GM18861 (cell line): ENCODE measurements around the gene TAS2R14.

Experiments
- ATAC-seq: cut with Tn5 transposase; IDR thresholded peaks from one replicate; pipeline ENCODE4 v1.9.1; 2021; ENCODE audit not compliant: unreplicated experiment

Gene TAS2R14, protein sequence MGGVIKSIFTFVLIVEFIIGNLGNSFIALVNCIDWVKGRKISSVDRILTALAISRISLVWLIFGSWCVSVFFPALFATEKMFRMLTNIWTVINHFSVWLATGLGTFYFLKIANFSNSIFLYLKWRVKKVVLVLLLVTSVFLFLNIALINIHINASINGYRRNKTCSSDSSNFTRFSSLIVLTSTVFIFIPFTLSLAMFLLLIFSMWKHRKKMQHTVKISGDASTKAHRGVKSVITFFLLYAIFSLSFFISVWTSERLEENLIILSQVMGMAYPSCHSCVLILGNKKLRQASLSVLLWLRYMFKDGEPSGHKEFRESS

DNA sequence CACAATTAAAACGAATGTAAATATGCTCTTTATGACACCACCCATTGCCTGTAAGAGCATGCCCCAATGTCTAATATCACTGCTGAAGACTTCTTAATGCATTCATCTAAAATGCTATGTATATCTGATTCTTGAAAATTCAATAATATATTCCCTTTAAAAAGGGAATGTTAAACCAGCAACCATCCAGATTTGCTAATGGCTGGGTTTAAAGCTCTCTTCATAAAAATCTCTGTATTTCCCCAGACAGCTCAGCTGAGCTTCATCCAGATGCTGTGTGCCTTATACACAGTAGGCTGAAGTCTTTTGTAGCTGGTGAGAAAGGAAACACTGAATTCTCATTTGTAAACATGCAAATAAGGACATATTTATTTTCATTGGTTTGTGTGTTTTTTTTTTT, at the start of gene TAS2R14:
Gene TAS2R14 (minus strand): TSS at position 101 of the 400 bp plus-strand sequence. CDS start 56 bp downstream, at position 45.
- no peak for ATAC-seq

DNA sequence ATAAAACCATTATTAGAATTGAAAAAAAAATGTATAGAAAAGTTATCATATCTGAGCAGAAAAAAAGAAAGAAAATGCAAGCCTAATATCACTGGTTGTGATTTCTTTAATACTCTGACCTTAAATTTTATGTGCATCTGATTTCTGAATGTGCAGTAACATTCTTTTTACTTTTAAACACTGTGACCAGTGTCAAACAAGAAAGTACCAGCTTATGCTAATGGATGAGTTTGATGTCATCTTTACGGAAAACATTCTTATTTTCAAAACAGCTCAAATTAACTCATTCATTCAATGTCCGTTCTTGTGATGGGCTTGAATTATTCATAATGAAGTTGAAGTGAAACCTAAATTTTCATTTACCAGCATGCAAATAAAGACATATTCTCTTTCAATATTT, 47.7 kb upstream of the TAS2R14 start, which contains the start of gene TAS2R50:
Gene TAS2R50 (minus strand): TSS at position 101 of the 400 bp plus-strand sequence. CDS start 52 bp downstream, at position 49.
- ATAC-seq, result no peak

DNA sequence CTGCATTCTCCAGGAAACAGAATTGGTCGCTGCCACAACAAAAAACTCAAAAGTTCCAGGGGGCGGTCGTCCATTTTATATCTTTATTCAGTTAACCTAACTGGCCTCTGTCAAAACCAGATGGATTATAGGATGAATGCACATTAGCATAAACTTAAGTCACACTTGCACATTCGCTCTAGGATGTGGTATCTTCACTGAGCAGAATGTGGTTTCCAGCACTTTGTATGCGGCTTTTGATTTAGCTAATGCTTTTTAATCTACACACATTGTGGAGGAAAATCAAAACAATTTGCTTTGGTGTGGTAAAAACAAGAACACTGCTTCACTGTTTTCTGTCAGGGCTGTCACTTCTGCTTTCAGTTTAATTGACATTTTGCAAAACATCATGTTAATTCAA, 43.2 kb upstream of the TAS2R14 start:
- no peak for ATAC-seq

DNA sequence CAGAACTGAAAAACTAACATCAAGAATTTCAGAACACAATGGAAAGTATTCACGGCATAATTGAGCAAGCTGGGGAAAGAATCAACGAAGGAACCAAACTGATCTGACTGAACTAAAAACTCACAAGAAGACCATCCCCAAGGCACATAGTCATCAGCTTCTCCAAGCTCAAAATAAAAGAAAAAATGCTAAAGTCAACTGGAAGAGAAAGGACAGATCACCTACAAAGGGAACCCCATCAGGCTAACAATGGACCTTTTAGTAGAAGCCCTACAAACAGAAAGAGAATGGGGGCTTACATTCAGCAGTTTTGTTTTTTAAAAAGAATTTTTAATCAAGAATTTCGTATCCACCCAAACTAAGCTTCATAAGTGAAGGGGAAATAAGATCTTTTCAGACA, 35.9 kb upstream of the TAS2R14 start:
- no peak for ATAC-seq

DNA sequence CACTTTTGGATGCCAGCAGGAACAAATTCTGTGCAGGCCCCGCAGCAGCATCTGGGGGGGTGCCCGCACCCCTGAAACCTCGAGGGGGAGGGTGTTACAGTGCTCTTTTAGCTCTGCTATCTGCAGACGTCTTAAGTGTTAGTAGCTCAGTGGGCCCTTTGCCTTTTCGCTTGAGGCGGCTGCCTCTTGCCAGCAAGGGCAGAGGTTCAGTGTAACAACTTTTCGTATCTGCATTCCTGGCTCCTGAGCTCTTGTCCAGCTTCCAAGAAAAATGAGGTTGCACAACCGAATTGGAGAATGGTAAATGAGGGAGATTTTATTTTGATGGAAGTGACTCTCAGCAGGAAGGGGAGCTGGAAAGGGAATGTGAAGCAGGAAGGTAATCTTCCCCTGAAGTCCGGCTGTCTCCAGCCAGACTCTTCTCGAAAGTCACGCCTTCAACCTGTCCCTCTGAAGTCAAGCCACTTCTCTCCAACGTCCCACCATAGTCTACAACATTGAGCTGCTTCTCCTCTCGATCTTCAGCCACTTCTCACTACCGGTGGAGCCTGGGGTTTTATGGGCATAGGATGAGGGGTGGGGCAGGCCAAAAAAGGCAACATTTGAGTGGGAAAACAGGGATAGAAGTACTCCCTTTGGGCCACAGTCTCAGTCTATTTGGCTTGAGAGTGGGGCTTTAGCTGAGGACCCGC, 29.8 kb upstream of the TAS2R14 start:
- no peak for ATAC-seq

DNA sequence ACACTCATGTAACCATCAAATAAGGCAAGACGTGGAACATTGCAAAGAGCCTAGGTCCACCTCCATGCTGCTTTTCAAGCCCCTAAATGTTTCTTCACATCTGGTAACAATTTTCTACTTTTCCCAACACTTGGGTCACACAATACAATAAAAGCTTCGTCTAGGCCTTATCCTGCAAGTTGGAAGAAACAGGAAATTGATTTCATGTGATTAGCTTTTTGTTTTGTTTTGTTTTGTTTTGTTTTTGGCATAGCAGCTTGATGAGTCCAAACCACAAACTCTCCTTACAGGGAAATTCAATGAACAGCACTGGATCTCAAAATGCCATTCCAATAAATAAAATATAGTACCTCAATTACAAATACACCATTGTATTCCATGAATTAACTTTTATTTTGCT, 28.3 kb upstream of the TAS2R14 start:
- no peak for ATAC-seq

DNA sequence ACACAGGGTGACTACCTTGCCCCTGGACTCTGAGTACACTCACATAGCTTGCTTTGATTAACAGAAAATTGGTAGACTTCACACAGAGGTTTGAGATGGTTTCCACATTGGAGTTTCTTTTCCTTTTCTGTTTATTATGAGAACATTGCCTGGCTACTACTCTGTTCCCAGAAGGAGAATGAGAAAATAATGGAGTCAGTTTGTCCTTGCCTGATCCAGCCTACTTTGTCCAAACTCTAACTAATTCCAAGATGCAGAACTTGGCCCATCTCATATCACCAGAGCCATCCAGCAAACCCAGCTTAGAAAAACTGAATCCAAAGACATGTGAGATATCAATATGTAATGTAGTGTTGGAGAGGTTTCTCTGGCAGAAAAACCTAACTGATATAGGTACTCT, 27.3 kb upstream of the TAS2R14 start:
- no peak for ATAC-seq

DNA sequence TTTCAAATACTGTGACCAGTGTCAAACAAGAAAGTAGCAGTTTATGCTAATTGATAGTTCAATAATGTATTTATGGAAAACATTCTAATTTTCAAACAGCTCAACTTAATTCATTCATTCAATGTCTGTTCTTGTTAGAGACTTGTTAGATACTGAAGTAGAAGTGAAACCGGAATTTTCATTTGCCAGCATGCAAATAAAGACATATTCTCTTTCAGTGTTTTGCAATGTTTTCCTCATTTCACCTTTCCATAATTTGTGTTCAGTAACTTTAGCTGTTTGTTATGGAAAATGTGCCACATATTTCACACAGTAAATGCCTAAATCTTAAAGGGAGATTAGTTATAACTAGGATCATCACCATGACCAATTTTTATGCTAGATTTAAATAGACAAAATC, 26.4 kb upstream of the TAS2R14 start:
- ATAC-seq, result no peak

DNA sequence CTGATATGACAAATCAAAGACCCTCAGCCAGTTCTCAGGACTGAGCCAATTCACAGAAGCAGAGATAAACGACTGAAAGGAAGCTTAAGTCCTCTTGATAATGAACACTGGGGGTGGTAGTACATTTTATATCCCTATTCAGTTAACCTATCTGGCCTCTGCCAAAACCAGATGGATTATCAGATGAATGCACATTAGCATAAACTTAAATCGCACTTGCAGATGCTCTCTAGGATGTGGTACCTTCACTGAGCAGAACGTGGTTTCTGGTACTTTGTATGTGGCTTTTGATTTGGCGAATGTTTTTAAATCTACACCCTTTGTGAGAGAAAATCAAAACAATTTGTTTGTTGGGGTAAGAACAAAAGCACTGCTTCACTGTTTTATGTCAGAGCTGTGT, 21.1 kb upstream of the TAS2R14 start:
- ATAC-seq, result no peak

DNA sequence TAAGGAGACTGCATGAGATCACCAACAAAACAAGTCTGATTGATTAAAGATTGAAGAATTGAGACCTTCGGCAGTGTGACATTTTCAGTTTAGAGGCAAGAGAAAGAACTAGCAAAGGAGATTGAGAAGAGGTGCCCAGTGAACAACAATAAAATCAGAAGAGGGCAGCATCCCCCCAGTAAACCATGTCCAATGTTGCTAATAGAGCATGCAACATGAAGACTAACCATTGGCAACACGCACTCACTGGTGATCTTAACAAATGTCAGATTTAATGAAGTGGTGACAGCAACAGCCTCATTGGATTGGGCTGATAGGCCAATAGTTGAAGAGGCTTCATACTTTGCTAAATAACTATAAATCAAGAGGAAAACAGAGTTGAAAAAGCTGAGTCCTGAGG, 20.7 kb upstream of the TAS2R14 start:
- no peak for ATAC-seq

DNA sequence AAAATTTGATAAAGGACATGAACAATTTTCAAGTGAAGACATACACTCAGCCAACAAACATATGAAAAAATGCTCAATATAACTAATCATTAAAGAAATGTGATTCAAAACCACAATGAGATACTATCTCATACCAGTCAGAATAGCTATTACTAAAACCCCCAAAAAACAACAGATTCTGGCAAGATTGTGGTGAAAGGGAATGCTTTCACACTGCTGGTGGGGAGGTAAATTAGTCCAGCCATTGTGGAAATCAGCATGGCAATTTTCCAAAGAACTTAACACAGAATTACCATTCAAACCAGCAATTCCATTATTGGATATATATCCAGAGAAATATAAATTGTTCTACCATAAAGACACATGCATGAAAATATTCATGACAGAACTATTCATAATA, 18.7 kb upstream of the TAS2R14 start:
- no peak for ATAC-seq

DNA sequence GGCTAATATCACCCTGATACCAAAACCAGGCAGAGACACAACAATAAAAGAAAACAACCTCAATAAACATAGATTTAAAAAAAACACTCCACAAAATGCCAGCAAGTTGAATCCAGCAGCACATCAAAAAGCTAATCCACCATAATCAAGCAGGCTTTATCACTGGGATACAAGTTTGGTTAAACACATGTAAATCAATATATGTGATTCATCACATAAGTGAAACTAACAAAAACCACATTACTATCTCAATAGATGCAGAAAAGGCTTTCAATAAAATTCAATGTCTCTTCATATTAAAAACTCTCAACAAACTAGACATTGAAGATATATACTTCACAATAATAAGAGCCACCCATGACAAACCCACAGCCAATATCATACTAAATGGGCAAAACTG, 17.0 kb upstream of the TAS2R14 start:
- ATAC-seq, result no peak

DNA sequence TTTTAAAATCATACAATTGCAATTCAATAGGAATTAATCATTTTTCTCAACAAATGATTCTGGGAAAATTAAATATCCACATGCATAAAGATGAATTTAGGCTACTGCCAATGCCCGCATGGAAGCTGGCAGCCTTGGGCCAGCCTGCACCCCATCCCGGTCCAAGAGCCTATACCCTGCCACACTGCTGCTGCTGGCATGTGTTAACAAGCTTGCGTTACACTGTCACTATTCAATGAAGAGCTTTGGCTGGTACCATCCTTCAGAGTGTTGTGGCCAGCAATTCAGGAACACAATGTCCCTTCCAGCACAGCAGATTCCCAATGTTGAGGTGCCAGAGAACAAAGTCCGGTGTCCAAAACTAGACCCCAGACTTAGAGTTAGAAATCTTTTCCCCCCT, 13.6 kb upstream of the TAS2R14 start:
- ATAC-seq, result no peak

DNA sequence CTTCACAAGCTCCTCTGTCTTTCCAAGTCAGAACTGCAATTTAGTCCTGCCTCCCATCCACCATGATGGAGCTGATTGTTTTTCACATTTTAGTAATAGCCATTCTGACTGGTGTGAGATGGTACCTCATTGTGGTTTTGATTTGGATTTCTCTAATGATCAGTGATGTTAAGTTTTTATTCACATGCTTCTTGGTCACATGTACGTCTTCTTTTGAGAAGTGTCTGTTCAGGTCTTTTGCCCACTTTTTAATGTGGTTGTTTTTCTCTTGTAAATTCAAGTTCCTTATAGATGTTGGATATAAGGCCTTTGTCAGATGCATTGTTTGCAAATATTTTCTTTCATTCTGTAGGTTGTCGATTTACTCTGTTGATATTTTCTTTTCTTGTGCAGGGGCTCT, 4.1 kb upstream of the TAS2R14 start:
- no peak for ATAC-seq

DNA sequence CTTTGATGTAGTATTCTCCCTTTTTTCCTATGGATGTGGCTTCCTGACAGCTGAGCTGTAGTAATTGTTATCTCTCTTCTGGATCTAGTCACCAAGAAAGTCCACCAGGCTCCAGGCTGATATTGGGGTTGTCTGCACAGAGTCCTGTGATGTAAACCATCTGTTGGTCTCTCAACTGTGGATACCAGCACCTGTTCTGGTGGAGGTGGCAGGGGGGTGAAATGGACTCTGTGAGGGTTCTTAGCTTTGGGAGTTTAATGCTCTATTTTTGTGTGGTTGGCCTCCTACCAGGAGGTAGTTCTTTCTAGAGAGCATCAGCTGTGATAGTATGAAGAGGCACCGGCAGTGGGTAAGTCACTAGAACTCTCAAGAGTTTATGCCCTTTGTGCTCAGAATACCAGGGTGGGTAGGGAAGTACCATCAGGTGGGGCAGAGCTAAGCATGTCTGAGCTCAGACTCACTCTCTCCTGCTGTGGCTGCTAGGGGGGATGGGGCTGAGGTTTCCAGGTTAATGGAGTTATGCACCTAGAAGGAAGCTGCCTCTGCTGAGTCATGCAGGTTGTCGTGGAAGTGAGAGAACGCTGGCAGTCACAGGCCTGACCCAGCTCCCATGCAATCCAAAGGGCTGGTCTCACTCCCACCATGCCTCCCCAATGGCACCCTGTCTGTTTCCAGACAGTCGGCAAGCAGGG, 3.0 kb upstream of the TAS2R14 start:
- no peak for ATAC-seq

DNA sequence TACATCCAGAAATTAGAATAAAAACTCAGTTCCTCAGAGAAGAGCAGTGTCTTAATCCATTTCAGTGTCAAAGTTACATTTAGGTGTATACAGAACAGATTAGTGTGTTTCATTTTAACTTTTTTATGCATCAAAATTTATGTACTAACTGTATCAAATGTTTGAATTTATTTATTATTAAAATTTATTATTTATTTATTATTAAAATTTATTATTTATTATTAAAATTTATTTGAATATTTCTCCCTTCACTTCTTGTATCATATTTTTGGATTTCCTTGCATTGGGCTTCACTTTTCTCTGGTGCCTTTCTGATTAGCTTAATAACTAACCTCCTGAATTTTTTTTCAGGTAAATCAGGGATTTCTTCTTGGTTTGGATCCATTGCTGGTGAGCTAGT, 2.3 kb upstream of the TAS2R14 start:
- ATAC-seq, result no peak

DNA sequence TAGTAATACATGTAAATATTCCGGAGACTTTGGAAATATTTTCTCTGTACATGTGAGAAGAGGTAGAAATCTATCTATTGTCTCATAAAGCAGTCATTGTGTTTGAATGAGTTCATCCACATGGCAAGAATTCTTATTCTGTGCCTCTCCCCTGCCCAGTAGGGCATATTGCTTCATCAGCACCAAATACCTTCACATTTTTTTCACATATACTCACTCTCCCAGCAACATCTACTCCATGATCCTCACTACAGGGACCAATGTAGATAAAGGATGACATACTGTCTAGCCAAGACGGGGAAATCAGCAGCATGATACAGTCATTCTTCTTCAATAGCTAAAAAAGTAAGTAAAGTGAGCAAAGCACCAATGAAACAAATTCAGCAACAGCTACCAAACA, 1.3 kb upstream of the TAS2R14 start:
- ATAC-seq, result no peak

DNA sequence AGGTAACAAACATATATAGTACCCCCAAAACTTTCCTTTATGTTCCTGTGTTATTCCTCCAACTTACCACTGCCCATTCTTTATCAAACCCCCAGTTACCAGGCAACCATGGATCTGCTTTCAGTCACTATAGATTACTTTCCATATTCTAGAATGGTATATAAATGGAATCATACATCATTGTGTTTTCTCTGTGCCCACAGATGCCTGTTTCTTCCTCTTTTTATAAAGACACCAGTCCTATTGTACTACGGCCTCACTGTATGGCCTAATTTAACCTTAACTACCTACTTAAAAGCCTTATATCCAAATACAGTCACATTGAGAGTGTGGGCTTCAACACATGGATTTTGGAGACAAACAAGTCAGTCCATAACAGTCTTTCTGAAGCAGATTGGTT, 2.6 kb downstream of the TAS2R14 start:
- no peak for ATAC-seq

DNA sequence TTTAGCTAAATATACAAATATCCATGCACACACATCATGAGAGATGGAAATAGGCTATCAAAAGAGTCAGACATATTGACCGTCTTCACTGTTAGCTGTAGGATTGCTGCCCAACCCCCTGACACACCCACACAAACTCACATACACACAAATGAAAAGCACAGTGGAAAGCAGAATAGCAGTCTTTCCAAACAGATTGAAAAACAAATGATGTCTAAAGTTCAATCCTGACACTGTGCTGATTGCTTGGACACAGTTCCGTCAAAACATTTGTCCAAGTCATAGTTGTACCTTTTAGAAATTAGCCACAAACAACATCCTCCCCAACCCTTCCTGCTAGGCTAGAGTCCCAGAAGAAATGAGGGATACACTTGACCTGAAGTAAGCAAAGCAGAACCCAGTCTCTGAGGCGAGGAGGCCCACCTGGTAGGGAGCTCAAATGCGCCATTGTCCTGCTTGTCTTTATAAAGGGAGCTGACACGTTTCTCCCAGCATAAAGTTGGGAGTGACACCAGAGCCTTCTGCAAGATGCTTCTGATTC, 10.2 kb downstream of the TAS2R14 start, which contains the start of gene PRH2:
Gene PRH2 (plus strand): TSS at position 491 of the 541 bp plus-strand sequence. CDS start 38 bp downstream, at position 529.
- ATAC-seq, result no peak

DNA sequence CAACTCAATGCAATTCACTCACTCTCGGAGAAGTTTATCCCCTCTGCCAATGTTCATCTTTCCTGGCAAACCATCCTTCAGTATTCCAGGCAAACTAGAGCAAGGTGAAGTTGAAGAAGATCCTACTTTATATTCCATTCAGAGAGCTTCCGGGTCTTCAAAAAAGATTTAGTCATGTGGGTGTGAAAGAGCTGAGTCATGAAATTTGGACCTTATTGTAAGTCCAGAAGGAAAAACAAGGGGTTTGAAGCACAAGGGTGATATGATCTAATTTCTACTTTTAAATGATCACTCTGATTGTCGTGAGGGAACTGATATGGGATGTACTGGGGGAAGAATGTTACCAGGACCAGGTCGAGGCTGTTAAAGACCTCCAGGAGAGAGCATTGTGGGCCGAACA, 12.8 kb downstream of the TAS2R14 start:
- no peak for ATAC-seq

DNA sequence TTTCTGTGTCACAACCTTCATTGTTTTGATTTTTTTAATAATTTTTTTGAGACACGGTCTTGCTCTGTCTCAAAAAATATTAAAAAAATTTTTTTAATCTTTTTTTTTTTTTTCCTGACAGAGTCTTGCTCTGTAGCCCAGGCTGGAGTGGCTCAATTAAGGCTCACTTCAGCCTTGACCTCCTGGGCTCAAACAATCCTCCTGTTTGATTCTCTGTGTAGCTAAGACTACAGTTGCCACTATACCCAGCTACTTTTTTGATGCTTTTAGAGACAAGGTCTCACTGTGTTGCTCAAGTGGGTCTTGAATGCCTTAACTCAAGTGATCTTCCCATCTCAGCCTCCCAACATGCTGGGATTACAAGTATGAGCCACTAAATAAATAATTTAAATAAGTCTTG, 19.3 kb downstream of the TAS2R14 start:
- no peak for ATAC-seq

DNA sequence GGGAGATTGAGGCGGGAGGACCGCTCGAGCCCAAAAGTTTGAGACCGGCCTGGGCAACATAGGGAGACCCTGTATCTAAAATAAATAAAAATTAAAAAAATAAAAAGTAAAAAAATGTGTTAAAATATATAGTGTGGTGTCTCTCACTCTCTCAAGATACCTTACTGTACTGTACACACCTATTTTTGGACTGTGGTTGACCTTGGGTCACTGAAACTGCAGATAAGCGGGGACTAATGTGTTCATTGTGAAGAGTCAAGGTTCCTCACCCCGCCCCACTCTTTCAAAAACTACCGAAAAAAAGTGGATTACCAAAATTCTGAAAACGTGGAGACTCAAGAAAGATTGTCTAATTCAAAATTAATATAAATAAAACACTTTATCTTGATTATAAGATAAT, 28.7 kb downstream of the TAS2R14 start:
- ATAC-seq, result no peak
